GM18520 (cell line): ENCODE measurements around the gene CLCNKB.

Experiments used
- ATAC-seq: cut with Tn5 transposase; IDR thresholded peaks from one replicate; pipeline ENCODE4 v1.9.1; 2021; ENCODE audit not compliant: unreplicated experiment

Gene CLCNKB

DNA sequence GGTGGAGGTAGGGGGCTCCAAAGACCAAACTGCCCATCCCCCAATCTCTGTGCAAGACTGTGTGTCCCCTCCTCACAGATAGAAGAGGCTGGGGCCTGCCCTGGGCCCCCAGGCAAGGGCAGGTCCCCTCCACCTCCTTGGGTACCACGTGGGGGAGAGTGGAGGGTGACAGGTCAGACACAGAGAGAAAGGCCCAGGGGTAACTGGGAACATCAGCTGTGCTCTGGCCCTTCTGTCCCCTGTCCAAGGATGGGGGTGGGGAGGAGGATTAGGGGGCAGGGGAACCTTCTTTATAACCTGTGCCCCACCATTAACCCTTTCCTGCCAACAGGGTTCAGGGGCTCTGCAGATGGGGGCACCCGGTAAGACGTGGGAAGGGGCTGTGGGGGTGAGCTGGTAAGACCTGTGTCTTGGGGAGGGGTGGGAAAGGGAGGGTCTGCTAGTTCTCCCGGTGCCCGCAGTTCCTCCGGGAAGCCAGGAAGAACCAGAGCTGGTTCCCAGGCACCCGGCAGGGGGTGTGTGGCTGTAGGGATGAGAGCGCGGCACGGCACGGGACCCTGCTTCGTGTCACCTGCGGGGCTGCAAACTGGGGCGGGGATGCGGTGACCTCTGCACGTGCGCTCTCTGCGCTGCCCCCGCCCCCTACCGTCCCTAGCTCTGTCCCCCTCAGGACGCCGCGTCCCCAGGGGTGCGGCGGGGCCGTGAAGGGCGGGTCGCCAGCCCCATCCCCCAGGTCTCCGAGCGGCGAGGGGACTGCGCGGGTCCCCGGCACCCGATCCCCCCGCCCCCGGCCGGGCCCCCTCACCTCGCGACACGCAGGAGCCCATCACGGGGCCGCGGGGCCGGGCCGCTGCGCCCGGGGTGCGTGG, 29.3 kb downstream of the CLCNKB start:
- ATAC-seq = no peak

DNA sequence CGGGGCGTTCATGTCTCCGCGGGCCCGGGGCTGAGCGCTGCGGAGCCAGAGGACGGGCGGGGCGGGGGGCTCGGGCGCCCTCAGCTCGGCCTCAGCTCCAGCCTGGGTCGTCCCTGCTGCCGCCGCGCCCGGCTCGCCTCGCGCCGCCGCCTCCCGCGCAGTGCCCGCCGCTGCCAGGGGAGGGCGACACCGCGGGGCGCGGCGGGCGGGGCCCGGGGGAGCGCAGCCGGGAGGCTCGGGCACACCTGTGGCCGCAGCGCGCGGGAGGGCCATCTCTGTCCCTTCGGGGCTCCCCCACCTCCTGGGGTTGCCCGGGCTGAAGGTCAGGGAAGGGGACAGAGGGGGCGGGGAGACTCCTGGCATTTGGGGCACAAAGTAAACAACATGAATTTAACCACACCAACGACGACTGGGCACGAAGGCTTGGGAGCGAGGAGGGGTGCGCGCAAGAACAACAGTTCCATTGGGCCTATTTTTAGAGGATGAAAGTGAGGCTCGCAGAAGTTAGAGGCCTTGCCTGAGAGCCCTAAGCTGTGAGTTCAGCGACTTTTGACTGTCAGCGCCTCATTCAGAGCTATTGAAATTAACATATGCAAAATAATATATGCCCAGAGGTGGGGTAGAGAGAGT, 30.0 kb downstream of the CLCNKB start, which contains the start of gene FAM131C:
Gene FAM131C (minus strand): TSS at position 162 of the 630 bp plus-strand sequence. CDS start 209 bp downstream, outside the sequence.
- peak; percentile 48 for ATAC-seq

DNA sequence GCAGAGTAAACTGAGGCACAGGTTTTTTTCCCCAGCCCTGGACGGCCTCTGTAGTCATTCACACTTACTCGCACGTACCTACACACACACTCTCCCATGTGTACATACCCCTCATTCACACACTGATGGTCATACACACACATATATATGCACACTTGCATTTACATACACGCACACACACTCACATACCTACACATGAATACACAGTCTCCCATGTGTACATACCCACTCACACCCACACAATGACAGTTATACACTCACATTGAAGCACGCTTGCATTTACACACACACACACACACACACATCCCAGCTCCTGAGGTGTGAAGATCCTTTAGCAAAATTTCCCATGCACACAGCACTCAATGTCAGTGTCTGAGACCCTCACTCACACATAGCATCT, 30.6 kb downstream of the CLCNKB start:
- no peak for ATAC-seq

DNA sequence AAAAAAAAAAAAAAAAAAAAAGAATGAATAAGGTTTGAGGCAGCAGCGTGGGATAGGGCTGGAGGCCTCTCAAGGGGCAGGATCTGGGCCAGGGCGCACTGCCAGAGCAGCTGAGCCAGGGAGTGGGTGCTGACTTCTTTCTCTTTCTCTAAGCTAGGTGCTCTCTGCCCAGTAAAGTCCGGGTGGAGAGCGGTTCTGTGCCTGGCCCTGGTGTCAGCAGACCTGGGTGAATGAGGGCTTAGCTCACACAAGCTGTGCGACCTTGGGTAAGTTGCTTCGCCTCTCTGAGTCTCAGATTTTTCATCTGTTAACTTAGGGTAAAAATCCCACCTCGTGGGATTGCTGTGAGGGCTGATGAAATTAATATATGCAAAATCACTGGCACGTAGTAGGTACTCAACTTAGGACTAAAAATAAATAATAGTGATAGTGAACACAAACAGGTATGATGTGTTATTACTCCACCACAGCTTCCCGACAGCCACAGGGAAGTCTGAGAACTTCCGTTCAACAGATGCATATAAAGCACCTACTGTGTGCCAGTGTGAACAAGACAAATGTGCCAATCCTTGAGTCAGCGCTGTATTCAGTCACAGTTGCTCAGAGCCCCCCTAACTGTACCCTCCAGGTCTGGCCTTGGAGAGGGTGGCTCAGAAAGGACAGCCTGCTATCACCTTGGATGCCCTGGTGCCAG, 31.9 kb downstream of the CLCNKB start:
- ATAC-seq = no peak

DNA sequence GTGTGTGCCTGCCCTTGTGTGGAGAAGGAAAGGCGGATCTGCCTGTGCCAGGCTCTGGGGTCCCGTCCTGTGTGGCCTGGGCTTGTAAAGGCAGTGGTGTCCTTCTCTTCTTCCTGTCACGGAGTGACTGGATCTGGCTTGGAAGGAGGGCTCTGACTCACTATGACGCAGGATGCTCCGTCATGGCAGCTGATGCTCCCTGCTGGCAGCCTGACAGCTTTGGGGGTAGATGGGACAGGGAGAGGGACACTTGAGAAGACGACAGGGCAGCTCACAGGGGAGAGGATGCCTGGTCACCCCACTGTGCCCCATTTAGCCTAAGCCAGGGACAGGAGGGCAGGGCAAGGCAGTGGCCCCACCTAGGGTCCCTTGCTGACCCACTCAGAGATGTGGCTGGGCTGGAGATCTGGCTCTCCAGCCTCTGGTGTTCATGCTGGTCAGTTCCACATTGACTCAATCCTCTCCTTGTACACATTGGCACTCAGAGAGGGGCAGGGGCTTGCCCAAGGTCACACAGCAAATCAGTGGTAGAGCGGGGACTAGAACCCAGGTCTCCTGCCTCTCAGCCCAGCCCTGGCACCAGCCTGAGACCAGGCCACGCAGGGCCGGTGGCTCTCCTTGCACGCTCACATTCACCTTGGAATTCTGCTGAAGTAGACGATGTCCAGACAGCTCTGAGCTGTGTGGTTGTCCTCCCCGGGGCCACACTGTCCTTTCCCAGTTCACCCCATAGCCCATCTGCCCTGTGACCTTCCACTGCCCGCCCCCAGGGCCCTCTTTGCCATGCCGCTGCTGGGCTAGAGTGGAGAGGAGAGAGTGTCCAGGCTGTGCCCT, 32.7 kb downstream of the CLCNKB start:
- ATAC-seq = no peak

DNA sequence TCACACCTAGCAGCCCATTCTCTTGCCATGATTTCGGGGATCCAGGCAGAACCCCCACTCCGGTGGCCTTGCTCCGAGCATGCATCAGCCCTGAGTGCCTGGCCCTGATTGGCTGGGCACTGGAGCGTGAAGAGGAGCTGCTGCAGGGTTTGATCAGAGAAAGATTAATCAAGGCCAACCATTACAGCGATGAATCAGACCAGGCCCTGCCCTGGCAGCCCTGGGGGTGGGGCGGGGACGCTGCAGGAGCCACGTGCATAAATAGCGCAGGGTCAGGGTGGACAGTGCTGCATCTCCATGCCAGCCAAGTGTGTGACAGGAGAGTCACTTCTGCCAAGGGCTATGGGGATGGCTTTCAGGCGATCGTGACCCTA, 33.3 kb downstream of the CLCNKB start:
- ATAC-seq = no peak

DNA sequence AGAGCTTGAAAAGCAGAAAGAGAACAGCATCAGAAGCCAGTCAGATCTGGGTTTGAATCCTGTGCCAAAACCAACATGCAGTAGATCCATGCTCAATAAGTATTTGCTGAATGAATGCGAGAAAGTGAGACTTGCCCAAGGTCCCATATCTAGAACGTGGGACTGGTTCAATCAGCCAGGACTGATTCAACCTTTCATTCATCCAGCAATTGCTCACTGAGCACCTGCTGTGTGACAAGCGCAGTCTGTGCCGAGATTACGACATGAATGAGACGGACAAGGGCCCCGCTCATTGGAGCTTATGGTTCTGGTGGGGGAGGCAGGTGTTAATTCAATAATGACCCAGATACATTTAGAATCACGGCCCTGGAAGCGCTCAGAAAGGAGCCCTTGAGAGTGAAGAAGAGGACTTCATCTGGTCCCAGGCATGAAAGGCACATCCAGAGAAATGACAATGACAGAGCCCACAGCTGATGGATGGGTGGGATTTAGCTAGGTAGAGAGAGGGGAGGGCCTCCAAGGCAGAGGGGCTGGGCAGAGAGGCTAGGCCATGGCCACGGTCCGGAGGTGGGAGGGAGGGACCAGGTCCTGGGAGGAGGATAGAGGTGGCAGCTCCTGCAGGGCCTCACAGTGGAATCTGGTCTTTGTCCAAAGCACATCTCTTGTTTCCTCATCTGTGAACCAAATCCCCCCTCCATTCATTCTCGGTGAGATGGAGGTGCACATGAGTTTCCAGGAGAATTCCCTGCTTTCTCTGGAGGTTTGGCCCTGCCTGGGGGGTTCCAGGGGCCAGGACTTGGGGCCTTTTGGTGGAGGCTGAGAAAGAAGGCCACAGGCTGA, 34.0 kb downstream of the CLCNKB start:
- ATAC-seq = no peak

DNA sequence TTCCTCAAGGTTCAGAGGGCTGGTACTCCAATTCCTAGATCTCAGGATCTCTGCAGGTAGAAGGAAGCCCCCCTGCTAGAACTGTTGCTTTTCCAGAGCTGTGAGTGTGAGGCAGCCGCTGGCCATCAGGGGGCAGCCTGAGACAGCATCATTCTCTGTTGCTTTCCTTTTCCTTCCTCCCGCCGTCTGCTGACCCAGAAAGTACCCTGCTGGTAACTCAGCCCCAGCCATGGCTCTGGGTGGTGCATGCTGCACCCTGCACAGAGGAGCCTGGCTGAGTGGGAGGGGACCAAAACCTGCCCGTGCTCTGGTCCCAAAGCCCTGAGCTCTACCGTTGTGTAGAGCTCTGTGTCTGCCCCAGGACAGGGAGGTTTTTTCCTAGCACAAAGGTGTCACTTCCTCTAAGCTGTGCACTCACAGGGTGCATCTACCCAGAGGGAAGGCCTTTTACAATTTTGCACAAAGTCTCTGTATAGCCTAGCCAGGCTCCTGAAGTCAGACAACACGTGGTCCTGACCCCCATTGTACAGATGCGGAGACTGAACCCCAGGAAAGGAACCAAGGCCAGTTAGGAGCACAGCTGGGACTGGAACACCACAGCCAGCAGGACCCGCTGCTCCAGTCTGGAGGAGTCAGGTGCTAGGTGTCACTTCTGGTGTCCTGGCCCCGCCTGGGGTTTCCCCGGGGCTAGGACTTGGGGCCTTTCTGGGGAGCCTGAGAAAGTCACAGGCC, 35.5 kb downstream of the CLCNKB start:
- ATAC-seq = peak; percentile 36

DNA sequence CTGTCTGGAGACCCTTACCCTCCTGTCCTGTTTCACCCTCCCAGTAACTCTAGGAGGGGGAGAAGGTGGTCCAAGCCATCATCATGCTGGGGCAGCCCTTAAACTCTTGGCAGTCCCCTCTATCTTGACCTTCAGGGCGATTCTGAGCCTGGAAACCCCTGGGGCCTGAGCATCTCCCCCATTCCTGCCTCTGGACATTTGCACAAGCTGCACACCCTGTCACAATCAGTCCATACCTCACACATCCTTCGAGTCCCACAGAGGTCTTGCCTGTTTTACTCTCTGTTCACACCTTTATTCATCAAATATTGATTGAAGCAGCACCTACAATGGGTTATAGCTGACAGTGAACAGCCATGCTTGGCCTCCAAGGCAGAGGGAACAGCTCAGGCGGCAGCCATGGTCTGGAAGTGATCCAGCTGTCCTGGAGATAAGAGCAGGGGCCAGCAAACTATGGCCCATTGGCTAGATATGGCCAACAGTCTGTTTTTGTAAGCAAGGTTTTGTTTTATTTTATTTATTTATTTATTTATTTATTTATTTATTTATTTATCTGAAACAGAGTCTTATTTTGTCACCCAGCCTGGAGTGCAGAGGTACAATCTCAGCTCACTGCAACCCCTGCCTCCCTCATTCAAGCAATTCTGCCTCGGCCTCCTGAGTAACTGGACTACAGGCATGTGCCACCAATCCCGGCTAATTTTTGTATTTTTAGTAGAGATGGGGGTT, 37.0 kb downstream of the CLCNKB start:
- no peak for ATAC-seq

DNA sequence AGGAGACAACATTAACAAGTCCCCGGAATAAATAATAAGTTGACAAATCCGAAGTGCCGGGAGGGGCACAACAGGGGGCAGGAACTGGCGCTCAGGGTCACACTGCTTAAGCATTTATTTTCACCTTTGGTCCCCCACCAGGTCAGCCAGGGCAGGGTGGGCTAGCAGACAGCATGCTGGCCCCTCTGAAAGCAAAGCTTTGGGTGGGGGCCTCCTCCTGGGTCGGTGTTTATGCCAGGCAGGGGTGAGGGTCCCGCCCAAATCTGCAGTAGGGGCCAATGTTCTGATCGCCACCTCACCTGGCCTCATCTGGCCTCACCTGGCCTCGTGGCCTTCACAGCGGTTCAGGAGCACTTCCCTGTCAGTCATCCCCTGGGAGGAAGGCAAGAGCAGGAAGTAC, 38.1 kb downstream of the CLCNKB start:
- no peak for ATAC-seq

DNA sequence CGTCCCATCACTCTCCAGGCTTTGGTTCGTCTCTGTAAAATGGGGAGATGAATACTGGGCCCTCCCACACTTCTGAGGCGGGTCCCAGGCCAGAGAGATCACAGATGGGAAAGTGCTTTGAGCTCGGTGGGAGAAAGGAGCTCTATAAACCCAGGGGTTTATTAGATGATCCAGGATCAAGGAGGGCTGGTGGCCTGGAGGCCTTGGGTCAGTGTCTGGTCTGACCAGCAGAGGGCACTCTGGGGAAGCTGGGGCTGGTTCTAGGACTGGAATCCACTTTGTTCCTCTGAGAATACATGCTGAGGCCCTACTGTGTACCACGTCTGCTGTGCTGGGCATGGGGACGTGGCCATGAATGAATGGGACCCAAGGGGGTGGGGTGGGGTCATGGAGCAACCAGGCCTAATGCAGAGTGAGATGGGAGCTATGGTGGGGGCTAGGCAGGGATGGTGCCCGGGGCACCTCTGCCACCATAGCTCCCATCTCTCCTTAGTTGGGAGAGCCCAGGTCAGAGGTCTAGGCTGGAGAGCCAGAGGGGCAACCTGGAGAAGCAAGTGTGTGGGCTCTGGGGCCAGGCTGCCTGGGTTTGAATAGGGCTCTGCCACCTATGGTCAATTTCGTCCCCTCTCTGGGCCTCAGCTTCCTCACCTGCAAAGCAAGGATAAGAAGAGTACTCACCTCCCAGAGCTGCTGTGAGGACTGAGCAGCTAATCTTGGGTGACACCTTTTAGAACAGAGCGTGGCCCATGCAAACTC, 38.9 kb downstream of the CLCNKB start:
- no peak for ATAC-seq

DNA sequence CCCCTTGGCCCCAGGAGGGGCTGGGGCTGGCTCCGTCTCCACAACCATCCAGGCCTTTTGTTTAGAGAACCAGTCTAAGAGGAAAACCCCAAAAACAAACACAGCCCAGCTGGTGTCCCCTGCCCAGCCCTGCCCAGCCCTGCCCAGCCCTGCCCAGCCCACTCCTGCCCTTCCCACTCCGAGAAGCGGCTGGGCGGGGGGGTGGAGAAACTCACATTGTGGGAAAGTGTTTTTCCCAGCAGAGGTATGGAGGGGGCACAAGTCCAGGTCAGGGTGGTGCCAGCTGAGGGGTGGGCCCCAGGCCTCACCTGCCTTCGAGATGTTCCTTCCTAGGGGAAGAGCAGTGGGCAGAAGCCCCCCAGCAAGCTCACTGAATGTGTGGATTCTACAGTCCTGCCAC, 39.9 kb downstream of the CLCNKB start:
- ATAC-seq = no peak

DNA sequence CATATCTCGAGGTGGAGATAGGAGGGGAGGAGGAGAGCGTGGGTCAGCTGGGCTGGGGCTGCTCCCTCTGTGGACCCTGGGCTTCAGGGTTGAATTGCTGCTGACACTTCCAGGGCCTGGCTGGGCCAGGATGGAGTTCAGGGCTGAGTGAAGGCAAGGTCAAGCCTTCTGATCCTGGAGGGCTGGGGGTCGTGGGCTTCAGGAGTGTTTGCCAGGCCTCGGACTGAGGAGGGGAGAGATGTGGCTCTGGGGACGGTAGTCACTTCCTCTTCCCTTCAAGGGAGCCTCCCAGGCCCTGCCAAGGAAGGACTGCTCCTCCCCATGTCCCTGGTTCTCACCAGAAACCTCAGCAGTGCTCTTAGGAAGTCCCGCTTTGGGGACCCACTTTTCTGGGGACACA, 41.9 kb downstream of the CLCNKB start:
- no peak for ATAC-seq

DNA sequence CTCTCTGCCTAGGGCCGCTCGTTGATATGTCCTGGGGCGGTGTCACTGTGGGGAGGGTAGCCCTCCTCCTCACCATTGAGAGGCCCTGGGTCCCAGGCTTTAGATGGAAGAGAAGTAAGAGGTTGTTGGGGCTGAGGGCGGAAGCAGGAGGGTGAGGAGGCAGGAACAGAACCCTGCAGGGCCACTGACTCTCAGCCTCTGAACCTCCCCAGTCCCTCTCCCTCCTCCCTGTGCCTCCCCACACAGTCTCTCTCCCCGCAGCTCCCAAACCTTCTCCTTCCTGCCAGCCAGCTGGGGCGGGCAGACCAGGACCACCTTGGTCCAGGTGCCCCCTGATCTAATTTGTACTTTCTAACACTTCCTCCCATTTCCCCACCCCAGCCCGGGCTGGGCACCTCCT, 44.2 kb downstream of the CLCNKB start:
- ATAC-seq = no peak

DNA sequence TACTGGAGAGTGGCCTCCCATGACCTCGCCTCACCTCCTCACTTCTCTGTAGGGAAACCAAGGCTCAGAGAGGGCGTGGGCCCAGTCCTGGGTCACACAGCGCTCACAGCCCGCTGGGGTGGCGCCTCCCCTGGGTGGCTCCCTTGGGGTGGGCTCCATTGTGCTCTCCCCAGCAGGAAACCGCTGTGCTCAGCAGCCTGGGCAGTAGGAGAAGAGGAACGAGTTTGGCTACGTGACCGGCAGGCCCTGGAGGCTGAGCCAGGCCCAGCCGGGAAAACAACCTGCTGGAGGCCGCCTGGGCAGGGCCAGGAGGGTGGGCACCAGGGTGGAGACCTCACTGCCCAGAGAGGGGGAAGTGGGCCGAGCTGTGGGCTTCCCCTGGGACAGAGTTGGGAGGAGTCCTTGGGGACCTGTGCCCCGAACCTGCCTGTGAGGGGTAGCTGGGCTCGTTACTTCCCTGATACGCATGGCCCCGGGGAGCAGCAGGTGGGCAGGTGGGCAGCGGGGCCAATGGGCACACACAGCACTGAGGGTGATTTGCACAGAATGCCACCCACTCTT, 44.8 kb downstream of the CLCNKB start:
- ATAC-seq = no peak

DNA sequence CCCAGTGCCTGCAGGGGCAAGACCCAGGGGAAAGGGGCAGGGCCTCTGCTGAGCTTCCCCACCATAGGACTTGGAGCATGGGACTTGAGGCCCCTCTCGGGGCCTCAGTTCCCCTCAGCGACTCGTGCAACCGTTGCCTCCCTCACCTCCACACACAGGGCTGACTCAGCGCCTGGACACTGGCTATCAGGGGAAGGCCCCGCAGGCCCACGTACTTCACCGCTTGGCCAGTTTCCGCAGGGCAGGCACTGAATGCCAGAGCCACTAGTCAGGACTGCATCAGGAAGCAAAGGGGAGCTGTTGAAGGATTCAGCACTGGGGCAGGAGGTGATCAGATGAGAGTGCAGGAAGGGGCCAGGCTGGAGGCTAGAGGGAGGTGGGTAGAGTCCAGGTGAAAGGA, 45.4 kb downstream of the CLCNKB start:
- no peak for ATAC-seq

DNA sequence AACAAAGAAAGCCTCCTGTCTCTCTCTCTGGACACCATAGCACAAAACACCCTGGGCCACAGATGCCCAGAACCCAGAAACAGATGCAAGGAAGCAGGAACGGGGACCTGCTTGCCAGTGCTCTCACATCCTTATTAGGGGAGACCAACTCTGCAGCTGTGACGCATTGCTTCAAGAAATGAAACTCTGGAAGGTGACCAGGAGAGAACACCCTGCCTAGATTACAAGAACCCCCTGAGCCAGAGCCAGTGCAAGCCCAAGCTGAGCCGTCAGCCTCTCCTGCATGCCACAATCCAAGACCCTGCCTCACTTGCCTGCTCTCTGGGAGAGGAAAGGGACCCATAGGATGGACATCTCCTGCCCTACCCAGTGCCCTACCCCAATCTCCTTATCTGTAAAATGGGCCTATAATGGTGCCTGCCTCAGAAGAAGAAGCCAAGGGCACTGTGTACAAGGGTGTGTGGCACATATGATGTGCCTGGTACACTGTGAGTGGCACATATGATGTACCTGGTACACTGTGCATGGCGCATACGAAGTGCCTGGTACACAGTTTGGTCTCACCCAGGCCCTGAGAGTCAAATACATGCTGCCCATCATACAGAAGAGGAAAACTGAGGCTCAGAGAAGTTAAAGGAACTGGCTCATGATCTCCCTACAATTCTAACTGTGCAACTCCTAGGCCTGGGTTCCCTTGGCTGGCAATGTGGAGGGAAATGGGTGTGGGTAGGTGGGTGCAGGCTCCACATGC, 46.7 kb downstream of the CLCNKB start:
- no peak for ATAC-seq
